Measurements from ENCODE around the gene PIK3AP1. TPM values are rescaled to one million over a fixed set of nuclear protein-coding genes. Genes with fewer than 3 reads are reported as not detected.

Gene PIK3AP1
- total RNA-seq, 4 donors from 2014 or later, result 4.7 to 16.6 (median 8.8) TPM

DNA sequence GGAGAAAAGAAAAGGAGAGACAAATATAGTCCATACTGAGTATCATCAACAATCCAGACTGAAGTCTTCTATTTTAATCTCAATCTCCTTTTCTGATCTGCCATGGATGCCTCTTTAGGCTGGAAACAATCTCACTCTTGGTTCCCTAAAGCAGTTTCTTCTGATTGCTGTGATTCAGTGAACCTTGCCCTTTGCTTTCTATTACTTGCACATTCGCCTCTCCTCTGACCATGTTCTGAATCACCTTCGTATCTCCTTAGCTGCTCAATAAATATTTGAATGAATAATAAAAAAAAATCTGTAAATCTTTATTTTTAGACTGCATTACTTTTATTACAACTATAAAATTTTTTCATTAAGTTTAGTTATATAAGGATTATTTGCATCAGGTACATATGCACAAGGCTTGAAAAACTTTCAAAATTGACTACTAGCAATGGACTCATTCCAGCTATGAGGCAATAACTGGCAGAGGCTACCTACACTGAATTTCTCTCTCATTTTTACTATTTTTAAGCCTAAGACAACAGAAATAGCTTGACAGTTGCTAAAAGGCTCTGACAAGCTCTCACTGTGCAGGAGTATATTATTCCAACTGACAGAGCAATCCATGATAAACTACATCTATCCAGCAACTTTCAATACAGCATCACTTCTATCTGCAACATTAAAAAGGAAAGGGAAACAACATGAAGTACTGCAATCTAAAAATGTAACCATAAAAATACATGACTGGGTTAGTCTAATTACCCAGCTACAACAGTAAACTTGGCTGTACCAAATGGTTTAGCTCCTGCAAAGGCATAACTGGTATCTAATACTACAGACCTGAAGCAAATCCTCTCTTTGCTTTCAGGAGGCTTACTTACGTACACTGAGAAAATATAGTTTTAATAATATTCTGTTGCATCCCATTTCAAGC, 159.1 kb downstream of the PIK3AP1 start:
- DNase-seq (ENCODE audit: extremely low spot score), result no peak
- peaks cover 6 to 61% (median 33%) of the 10 kb centered on the region in 4 donors for H3K36me3 ChIP-seq
- H3K27ac ChIP-seq (replicated peaks in 1 of 4), result no peak overlapping the region
- H3K4me1 ChIP-seq, result peaks cover 2 to 15% (median 7%) of the 10 kb centered on the region in 4 donors
- H3K9me3 ChIP-seq, result no peaks in the 10 kb centered on the region
- no peaks in the 10 kb centered on the region for H3K27me3 ChIP-seq
- TF ChIP-seq POLR2A (IDR thresholded peaks at IDR 0.05; ENCODE audit: low read depth) (no peak), POLR2AphosphoS5 (IDR thresholded peaks at IDR 0.05) (no peak), EP300 (IDR thresholded peaks at IDR 0.05) (no peak)
- TF ChIP-seq, protein P1, sequence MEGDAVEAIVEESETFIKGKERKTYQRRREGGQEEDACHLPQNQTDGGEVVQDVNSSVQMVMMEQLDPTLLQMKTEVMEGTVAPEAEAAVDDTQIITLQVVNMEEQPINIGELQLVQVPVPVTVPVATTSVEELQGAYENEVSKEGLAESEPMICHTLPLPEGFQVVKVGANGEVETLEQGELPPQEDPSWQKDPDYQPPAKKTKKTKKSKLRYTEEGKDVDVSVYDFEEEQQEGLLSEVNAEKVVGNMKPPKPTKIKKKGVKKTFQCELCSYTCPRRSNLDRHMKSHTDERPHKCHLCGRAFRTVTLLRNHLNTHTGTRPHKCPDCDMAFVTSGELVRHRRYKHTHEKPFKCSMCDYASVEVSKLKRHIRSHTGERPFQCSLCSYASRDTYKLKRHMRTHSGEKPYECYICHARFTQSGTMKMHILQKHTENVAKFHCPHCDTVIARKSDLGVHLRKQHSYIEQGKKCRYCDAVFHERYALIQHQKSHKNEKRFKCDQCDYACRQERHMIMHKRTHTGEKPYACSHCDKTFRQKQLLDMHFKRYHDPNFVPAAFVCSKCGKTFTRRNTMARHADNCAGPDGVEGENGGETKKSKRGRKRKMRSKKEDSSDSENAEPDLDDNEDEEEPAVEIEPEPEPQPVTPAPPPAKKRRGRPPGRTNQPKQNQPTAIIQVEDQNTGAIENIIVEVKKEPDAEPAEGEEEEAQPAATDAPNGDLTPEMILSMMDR (IDR thresholded peaks at IDR 0.05), result no peak
- WGBS, result 90% methylated on average over 3 of the region's 3 CpGs
- intact Hi-C loops (cut with DNase I), result no loop called here
- H3K4me3 ChIP-seq, result no peak overlapping the region

DNA sequence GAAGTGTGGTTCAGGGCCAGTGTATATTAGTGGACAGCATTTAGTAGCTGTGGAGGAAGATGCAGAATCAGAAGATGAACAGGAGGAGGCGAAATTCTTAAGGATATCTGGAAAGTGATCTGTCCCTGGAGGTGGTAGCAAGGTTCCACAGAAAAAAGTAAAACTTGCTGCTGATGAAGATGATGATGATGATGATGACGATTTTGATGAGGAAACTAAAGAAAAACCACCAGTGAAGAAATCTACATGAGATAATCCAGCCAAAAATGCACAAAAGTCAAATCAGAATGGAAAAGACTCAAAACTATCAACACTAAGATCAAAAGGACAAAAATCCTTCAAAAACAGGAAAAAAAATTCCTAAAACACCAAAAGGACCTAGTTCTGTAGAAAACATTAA, 159.8 kb downstream of the PIK3AP1 start:
- Histone ChIP-seq H3K27ac (replicated peaks in 1 of 4) (no peak overlapping the region), H3K4me3 (no peak overlapping the region), H3K36me3 (peaks cover 6 to 61% (median 33%) of the 10 kb centered on the region in 4 donors), H3K4me1 (peaks cover 0 to 11% (median 4%) of the 10 kb centered on the region in 4 donors), H3K9me3 (no peaks in the 10 kb centered on the region), H3K27me3 (no peaks in the 10 kb centered on the region)
- intact Hi-C loops (cut with DNase I), result no loop called here
- TF ChIP-seq, protein P1 (IDR thresholded peaks at IDR 0.05), result no peak
- TF ChIP-seq EP300 (IDR thresholded peaks at IDR 0.05) (no peak), POLR2AphosphoS5 (IDR thresholded peaks at IDR 0.05) (no peak), POLR2A (IDR thresholded peaks at IDR 0.05; ENCODE audit: low read depth) (no peak)
- DNase-seq (ENCODE audit: extremely low spot score), result no peak
- WGBS, result 95% methylated on average over 2 of the region's 2 CpGs

DNA sequence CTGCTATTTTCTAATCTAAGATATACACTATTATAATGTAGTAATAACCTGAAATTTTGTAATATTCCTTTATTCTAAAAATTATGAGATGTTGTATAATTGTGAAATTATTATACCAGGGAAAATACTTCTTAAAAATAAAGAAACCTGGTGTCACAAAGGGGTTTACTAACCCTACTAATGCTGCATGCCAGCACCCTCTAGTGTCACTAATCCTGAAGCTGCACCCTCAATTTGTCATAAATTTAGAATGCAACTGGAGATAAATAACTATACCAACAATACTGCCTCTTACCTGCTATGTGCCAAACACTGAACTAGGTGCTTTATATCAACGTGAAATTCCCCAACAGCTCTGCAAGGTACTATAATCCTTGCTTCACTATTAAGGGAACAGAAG, 164.3 kb downstream of the PIK3AP1 start:
- no peak for TF ChIP-seq POLR2A (IDR thresholded peaks at IDR 0.05; ENCODE audit: low read depth)
- no peak for TF ChIP-seq POLR2AphosphoS5 (IDR thresholded peaks at IDR 0.05)
- TF ChIP-seq EP300 (IDR thresholded peaks at IDR 0.05), result no peak
- TF ChIP-seq, protein P1 (IDR thresholded peaks at IDR 0.05), result peak; percentile 7 to 31 (median 21)
- H3K27ac ChIP-seq (replicated peaks in 1 of 4), result no peak overlapping the region
- DNase-seq (ENCODE audit: extremely low spot score), result no peak
- no peaks in the 10 kb centered on the region for H3K27me3 ChIP-seq
- H3K36me3 ChIP-seq, result peaks cover 12 to 66% (median 51%) of the 10 kb centered on the region in 4 donors
- intact Hi-C loops (cut with DNase I), result no loop called here
- H3K4me1 ChIP-seq, result peaks cover 0 to 3% (median 0%) of the 10 kb centered on the region in 4 donors
- 75% methylated on average over 1 of the region's 1 CpG for whole genome bisulfite sequencing
- no peak overlapping the region for H3K4me3 ChIP-seq
- no peaks in the 10 kb centered on the region for H3K9me3 ChIP-seq

DNA sequence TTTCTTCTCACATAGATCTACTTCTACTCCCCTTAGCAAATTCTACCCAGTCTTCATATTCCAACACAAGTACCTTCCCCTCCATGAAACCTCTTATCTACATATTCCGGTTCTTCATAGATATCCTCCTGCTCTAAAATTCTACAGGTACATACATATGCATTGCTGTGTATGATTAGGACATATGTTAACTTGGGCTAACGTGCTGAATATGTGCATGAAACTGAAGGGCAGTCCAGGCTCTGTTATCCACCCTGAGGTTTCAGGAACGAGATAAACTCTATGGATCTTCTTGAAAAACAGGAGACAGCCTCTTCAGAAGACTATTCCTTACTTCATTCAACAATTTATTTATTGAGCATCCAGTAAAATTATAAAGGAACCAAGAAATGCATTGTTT, 165.0 kb downstream of the PIK3AP1 start:
- Histone ChIP-seq H3K27ac (replicated peaks in 1 of 4) (no peak overlapping the region), H3K36me3 (peaks cover 17 to 63% (median 52%) of the 10 kb centered on the region in 4 donors), H3K9me3 (no peaks in the 10 kb centered on the region), H3K4me1 (no peaks in the 10 kb centered on the region), H3K27me3 (no peaks in the 10 kb centered on the region), H3K4me3 (no peak overlapping the region)
- no peak for TF ChIP-seq POLR2A (IDR thresholded peaks at IDR 0.05; ENCODE audit: low read depth)
- TF ChIP-seq EP300 (IDR thresholded peaks at IDR 0.05), result no peak
- TF ChIP-seq POLR2AphosphoS5 (IDR thresholded peaks at IDR 0.05), result no peak
- TF ChIP-seq, protein P1 (IDR thresholded peaks at IDR 0.05), result no peak
- intact Hi-C loops (cut with DNase I), result no loop called here
- no peak for DNase-seq (ENCODE audit: extremely low spot score)
- 93% methylated on average over 3 of the region's 3 CpGs for WGBS
